Omental fat pad (tissue), 4 donors: ENCODE measurements around the gene HBEGF. TPM values are rescaled to one million over a fixed set of nuclear protein-coding genes. Genes with fewer than 3 reads are reported as not detected.

Experiments used
- ATAC-seq: fragments of 150-250 bp; one replicate; pipeline ENCODE4 v1.9.1; 2016; ENCODE audit warnings: mild to moderate bottlenecking, moderate library complexity; ENCODE audit not compliant: low FRiP score
- DNase-seq: peaks from one replicate; pipeline ENCODE4 v3.0.0-alpha.2; 2019; ENCODE audit warnings: low spot score
- total RNA-seq, 4 donors: library from RNA; depleted of rRNA; stranded (reverse); fragments of >200 nt; gene quantifications; one replicate each; pipeline ENCODE4 v1.1.0, GENCODE V29; 2016
- TF ChIP-seq, protein P1 (sequence below), 3 donors: fragments of 450-650 bp; IDR thresholded peaks; one replicate each; pipeline ENCODE4 v1.5.1; 2016 to 2017; ENCODE audit warnings: antibody characterized with exemption in 3 of 3, mild to moderate bottlenecking in 3 of 3, moderate library complexity in 2 of 3

The HBEGF gene
- total RNA-seq, 4 donors from 2014 or later: 32.1 to 81.8 (median 61.0) TPM

DNA sequence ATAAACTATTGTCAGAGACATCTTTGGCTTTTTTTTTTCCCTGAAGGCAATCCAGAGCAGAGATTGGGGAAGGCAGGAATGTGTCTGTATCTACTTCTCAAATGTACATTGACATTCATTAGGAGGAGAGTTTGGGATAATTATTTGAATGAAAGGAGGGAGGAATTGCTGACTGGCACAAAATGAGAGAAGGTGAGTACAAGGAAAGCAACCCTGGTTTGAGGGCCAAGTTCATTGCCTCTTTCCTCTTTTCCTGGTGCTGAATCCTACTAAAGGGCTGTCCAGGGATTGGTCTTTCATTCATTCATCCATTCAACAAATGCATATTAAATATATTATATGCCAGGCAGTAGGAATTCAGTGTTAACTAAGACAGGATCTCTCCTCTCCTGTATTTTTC is 36.5 kb upstream of the HBEGF start:
- TF ChIP-seq, protein P1, sequence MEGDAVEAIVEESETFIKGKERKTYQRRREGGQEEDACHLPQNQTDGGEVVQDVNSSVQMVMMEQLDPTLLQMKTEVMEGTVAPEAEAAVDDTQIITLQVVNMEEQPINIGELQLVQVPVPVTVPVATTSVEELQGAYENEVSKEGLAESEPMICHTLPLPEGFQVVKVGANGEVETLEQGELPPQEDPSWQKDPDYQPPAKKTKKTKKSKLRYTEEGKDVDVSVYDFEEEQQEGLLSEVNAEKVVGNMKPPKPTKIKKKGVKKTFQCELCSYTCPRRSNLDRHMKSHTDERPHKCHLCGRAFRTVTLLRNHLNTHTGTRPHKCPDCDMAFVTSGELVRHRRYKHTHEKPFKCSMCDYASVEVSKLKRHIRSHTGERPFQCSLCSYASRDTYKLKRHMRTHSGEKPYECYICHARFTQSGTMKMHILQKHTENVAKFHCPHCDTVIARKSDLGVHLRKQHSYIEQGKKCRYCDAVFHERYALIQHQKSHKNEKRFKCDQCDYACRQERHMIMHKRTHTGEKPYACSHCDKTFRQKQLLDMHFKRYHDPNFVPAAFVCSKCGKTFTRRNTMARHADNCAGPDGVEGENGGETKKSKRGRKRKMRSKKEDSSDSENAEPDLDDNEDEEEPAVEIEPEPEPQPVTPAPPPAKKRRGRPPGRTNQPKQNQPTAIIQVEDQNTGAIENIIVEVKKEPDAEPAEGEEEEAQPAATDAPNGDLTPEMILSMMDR (IDR thresholded peaks at IDR 0.05): no peak
- DNase-seq (no peak), ATAC-seq (no peak)

DNA sequence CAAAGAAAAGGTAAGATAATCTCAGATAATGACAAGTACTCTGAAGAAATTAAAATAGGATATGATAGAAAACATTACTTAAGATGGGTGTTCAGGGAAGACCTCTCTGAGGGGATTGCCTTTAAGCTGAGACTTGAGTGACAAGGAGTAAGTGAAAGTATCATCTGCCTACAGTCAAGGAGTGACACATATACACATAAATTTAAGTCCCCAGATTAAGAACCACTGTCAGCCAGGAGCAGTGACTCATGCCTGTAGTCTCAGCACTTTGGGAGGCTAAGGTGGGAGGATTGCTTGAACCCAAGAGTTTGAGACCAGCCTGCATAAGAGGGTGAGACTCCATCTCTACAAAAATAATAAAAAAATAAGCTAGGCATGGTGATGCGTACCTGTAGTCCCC is 35.6 kb upstream of the HBEGF start:
- TF ChIP-seq, protein P1 (IDR thresholded peaks at IDR 0.05): no peak

DNA sequence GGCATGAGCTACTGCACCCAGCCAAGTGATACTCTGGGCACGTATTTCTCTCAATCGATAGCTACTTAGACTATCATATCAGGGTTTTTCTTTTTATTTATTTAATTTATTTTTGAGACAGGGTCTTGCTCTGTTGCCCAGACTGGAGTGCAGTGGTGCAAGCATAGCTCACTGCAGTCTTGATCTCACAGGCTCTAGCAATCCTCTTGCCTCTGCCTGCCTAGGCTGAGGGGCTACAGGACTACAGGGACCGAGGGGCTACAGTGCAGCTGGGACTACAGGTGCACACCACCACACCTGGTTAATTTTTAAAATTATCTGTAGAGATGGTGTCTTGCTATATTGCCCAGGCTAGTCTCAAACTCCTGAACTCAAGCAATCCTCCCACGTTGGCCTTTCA is 34.9 kb upstream of the HBEGF start:
- TF ChIP-seq, protein P1 (IDR thresholded peaks at IDR 0.05): no peak
- ATAC-seq (no peak), DNase-seq (no peak)

More for the DNA sequence above, 35.6 kb upstream of the HBEGF start:
- DNase-seq (no peak), ATAC-seq (no peak)

DNA sequence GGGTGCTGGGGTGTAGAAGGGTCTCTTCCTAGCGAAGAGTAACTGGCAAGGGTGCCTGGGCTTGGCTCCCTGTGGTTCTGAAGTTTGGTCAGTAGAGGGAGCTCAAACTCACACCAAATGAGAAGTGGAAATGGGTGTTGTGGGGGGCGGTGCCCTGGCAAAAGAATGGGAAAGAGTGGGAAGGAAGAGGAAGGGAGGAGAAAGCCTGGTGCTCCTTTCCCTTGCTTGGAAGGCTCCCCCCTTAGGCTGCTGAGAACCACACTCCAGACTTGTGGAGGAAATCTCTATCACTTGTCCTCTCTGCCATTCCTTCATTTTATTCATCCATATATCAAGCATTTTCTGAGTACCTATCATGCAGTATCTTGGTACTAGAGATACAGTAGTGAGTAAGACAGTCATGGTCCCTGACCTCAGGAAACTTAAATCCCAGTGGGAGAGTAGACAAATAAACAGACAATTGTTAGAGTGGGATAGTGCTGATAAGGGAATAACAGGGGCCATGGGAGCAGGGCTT is 26.6 kb upstream of the HBEGF start:
- TF ChIP-seq, protein P1 (IDR thresholded peaks at IDR 0.05): peak in 1 of 3 donors; percentile 34
- peak; percentile 48 for ATAC-seq
- no peak for DNase-seq

DNA sequence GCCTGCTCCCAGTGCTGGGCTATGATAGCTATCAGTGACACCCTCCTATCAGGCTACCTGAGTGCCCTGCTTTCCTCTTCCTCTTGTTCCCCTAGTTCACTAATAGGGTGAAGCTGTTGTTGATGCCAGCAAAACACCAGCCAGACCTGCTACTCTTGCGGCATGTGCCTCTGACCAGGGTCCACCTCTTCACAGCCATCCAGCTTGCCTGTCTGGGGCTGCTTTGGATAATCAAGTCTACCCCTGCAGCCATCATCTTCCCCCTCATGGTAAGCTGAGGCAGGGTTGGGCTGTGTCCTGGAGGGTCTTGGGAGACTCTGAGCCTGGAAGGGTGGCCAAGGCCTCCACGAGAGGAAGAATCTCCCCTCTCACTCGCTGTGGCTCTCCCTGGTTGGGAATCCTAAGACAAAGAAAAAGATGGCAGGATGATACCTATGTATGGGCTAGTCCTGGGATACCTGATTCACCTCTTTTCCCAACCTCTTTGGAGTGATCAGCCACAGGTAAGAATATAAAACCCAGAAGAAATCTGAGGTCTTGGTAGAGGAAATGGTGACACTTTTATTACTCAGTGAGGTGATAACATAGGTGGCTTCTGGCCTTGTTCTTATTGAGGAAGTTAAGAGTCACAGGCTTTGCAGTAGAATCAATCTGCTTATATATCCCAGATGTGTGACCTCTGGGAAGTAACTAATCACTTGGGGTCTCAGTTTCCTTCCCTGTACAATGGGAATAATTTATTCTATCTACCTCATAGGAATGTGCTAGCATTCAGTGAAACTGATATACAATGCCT is 25.2 kb upstream of the HBEGF start:
- DNase-seq (no peak), ATAC-seq (no peak)
- TF ChIP-seq, protein P1 (IDR thresholded peaks at IDR 0.05): no peak

DNA sequence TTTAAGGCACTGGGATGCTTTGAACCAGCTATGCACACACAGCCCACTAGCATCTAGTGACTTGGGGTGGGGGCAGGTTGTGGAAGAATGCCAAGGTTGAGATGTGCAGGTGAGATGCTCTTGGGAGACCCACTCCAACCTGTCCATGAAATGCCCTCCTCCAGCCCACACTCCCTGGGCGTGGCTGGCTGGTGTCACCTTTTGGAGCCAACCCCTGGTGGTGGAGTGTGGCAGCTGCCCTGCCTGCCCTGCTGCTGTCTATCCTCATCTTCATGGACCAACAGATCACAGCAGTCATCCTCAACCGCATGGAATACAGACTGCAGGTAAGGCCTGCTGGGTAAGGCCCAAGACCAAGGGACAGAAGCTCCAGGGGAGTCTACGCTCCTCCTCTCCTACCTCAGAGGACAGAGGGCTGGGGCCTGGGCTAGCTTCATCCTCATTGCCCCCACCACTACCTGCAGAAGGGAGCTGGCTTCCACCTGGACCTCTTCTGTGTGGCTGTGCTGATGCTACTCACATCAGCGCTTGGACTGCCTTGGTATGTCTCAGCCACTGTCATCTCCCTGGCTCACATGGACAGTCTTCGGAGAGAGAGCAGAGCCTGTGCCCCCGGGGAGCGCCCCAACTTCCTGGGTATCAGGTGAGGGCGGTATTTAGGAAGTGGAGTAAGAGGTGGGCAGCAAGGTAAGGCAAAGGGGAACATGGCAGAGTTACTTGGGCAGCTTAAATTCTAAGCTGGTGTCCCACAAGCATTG is 21.0 kb upstream of the HBEGF start:
- TF ChIP-seq, protein P1 (IDR thresholded peaks at IDR 0.05): no peak
- DNase-seq (no peak), ATAC-seq (no peak)
